ENCODE measurements around the gene MINDY4B.

GRCh38 chr3:150933473-150933995 lies 28.3 kb upstream of the MINDY4B start:
- no peak for TF ChIP-seq POLR2A (IDR thresholded peaks at IDR 0.05; ENCODE audit: low read depth, low read length)
- no peak for TF ChIP-seq POLR2AphosphoS5 (IDR thresholded peaks at IDR 0.05; ENCODE audit: low read depth, low read length)

All from GM12892 (cell line).